22Rv1 (cell line): ENCODE results near the gene PIAS2.

Experiments used
- ZFX ChIP-seq: fragments of 450-650 bp; IDR thresholded peaks from 2 replicates; pipeline ENCODE4 v1.6.1; 2017; ENCODE audit warnings: antibody characterized with exemption, borderline replicate concordance
- TF ChIP-seq, protein P1 (sequence below): fragments of 450-650 bp; IDR thresholded peaks from 2 replicates; pipeline ENCODE4 v1.5.1; 2017; ENCODE audit warnings: mild to moderate bottlenecking

DNA sequence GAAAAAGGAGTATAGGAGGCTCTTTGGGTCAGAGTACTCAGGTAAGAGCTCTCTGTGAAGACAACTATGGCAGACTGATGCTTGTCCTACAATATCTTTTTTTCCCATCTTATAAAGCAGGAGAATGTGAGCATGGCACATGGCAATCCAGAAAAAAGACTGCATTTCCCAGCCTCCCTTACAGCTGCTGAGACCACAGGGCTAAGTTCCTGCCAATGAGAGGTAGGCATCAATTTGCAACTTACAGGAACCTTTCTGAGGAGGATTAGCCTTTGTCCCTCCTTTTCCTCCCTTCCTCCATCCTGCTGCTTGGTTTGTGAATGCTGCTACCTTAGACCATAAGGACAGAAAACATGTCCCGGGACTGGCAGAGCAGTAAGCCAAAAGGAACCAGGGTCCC lies 122.7 kb downstream of the PIAS2 start:
- TF ChIP-seq, protein P1, sequence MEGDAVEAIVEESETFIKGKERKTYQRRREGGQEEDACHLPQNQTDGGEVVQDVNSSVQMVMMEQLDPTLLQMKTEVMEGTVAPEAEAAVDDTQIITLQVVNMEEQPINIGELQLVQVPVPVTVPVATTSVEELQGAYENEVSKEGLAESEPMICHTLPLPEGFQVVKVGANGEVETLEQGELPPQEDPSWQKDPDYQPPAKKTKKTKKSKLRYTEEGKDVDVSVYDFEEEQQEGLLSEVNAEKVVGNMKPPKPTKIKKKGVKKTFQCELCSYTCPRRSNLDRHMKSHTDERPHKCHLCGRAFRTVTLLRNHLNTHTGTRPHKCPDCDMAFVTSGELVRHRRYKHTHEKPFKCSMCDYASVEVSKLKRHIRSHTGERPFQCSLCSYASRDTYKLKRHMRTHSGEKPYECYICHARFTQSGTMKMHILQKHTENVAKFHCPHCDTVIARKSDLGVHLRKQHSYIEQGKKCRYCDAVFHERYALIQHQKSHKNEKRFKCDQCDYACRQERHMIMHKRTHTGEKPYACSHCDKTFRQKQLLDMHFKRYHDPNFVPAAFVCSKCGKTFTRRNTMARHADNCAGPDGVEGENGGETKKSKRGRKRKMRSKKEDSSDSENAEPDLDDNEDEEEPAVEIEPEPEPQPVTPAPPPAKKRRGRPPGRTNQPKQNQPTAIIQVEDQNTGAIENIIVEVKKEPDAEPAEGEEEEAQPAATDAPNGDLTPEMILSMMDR, result no peak
- TF ChIP-seq ZFX, result no peak
